ENCODE results near the gene MOV10L1. TPM values are rescaled to one million over a fixed set of nuclear protein-coding genes. Genes with fewer than 3 reads are reported as not detected.

The MOV10L1 gene
- total and polyA plus RNA-seq, 9 of the 15 experiments (the other 6 are each of a cell fraction or from before 2014, with no cell fraction given): 0.06 to 0.43 (median 0.15) TPM

GRCh38 chr22:50072167-50072555, 17.6 kb upstream of the MOV10L1 start:
- no peaks in the 10 kb centered on the region for H3K36me3 ChIP-seq (ENCODE audit: control insufficient read depth, insufficient read depth, low read length)
- ATAC-seq: no peak
- FAIRE-seq: no peak
- BruUV-seq (replicated peaks): no TSS peak
- no peaks in the 10 kb centered on the region for H3K9me1 ChIP-seq (ENCODE audit: control insufficient read depth, insufficient read depth, low read length)
- H3K9me3 ChIP-seq (replicated peaks; ENCODE audit: control insufficient read depth, insufficient read depth, low read depth, low read length): no peaks in the 10 kb centered on the region
- intact Hi-C loops (cut with micrococcal nuclease): no loop called here
- ChIA-PET POLR2A (no interaction called here), CTCF (ENCODE audit: low intra/inter-chr PET ratio) (no interaction called here)
- no peak for TF ChIP-seq RBM15 (IDR thresholded peaks at IDR 0.05; ENCODE audit: insufficient read depth, low read length)
- no peak for TF ChIP-seq PTTG1 (tag; IDR thresholded peaks at IDR 0.05; ENCODE audit: low read depth)
- TF ChIP-seq THRA (IDR thresholded peaks at IDR 0.05): no peak
- no peak for TF ChIP-seq LEF1 (IDR thresholded peaks at IDR 0.05)
- no peak for TF ChIP-seq NR0B1 (IDR thresholded peaks at IDR 0.05; ENCODE audit: partially characterized antibody)
- TF ChIP-seq ZNF436 (CRISPR knock-in tag; IDR thresholded peaks at IDR 0.05): no peak
- DNase-seq (ENCODE audit: extremely low read depth in 1 of 4, low spot score in 3 of 4): no peak
- in situ Hi-C loops (cut with MboI): no loop called here
- H3K27me3 ChIP-seq (ENCODE audit: control insufficient read depth in 2 of 2, insufficient read depth in 2 of 2, low read length in 2 of 2): no peaks in the 10 kb centered on the region
- H3K4me1 ChIP-seq (replicated peaks in 1 of 2; ENCODE audit: control insufficient read depth in 2 of 2, insufficient read depth in 2 of 2, low read length in 2 of 2): peaks cover 0 to 40% of the 10 kb centered on the region in 2 experiments; a peak in 2 of 5 replicates
- WGBS (ENCODE audit: insufficient coverage, low coverage, missing lambda C conversion rate): 57% methylated on average over 4 of the region's 9 CpGs
- no peak overlapping the region for H3K27ac ChIP-seq (ENCODE audit: extremely low read depth, low read depth, low read length)
- no peaks in the 10 kb centered on the region for H3K79me2 ChIP-seq (ENCODE audit: control insufficient read depth, insufficient read depth, low read length)
- H3K9ac ChIP-seq (ENCODE audit: insufficient read depth in 1 of 2, low read depth in 2 of 2, low read length in 2 of 2): no peak overlapping the region
- no peak overlapping the region for H2AFZ ChIP-seq (ENCODE audit: low read depth, low read length)
- H3K4me2 ChIP-seq (ENCODE audit: insufficient read depth, low read length): no peak overlapping the region
- H3K4me3 ChIP-seq: no peak overlapping the region
- H4K20me1 ChIP-seq (replicated peaks; ENCODE audit: control insufficient read depth, insufficient read depth, low read length): no peaks in the 10 kb centered on the region

All from K562 (cell line).